K562 (cell line): ENCODE data around the gene HPN. TPM values are rescaled to one million over a fixed set of nuclear protein-coding genes. Genes with fewer than 3 reads are reported as not detected.

Experiments
- ATAC-seq: fragments of 200-7000 bp; cut with Tn5 transposase; 3 replicates; pipeline ENCODE4 v1.9.1; 2020; ENCODE audit warnings: moderate library complexity
- BruUV-seq: library from RNA; stranded (reverse); fragments of 400-500 nt; replicated peaks from 2 replicates; lab custom pipeline; 2021; lab: Mats Ljungman, UMichigan
- CTCF ChIA-PET: fragments of 300-600 bp; formaldehyde crosslinking; extraction: SDS; loops from one replicate; lab custom pipeline; 2021; ENCODE audit warnings: low intra/inter-chr PET ratio; lab: Yijun Ruan, JAX
- POLR2A ChIA-PET: fragments of 300-600, 350-650 bp; sonication (Branson Sonifier 250); formaldehyde crosslinking; extraction: SDS; loops from one replicate; lab custom pipeline; 2021; ENCODE audit warnings: antibody characterized with exemption, inconsistent platforms; lab: Yijun Ruan, JAX
- DNase-seq, 4 experiments: peaks; one replicate each; pipeline versions ENCODE4 v3.0.0 to v3.0.0-alpha.2; 2011 to 2018; ENCODE audit warnings: low spot score in 3 of 4, mixed read lengths in 3 of 4; ENCODE audit errors: extremely low read depth in 1 of 4
- FAIRE-seq: peaks from 2 replicates; lab custom pipeline; 2011; peaks lifted over from hg19 to GRCh38; lab: Jason Lieb, UNC
- H2AFZ ChIP-seq: 2 replicates; pipeline ENCODE4 v1.6.0; 2011; ENCODE audit warnings: low read depth, low read length, control low read depth, inconsistent platforms
- H3K27ac ChIP-seq: fragments of 200-600 bp; 3 replicates; pipeline ENCODE4 v1.8.0; 2011; ENCODE audit warnings: low read depth, mild to moderate bottlenecking, control low read depth, inconsistent platforms, low read length, moderate library complexity, mixed read lengths; ENCODE audit errors: extremely low read depth
- H3K27me3 ChIP-seq, 2 experiments: fragments of 300-600 bp in 1 of 2; 2 replicates in 1 of 2; 3 replicates in 1 of 2; pipeline versions ENCODE4 v1.6.0 to v1.8.0; 2011; ENCODE audit warnings: inconsistent platforms in 2 of 2, low read length in 2 of 2, mild to moderate bottlenecking in 1 of 2, mixed read lengths in 1 of 2, moderate library complexity in 1 of 2; ENCODE audit not compliant: control insufficient read depth in 2 of 2, insufficient read depth in 2 of 2
- H3K36me3 ChIP-seq: fragments of 300-600 bp; 3 replicates; pipeline ENCODE4 v1.8.0; 2011; ENCODE audit warnings: mild to moderate bottlenecking, low read length, inconsistent platforms; ENCODE audit not compliant: control insufficient read depth, insufficient read depth
- H3K4me1 ChIP-seq, 2 experiments: fragments of 200-600 bp in 1 of 2; replicated peaks in 1 of 2; 2 replicates in 1 of 2; 3 replicates in 1 of 2; pipeline versions ENCODE4 v1.5.1 to v1.8.0; 2011; ENCODE audit warnings: inconsistent platforms in 2 of 2, low read length in 2 of 2, mild to moderate bottlenecking in 1 of 2, mixed read lengths in 1 of 2, moderate library complexity in 1 of 2; ENCODE audit not compliant: control insufficient read depth in 2 of 2, insufficient read depth in 2 of 2
- H3K4me2 ChIP-seq: 2 replicates; pipeline ENCODE4 v1.6.1; 2011; ENCODE audit warnings: low read length, control low read depth, inconsistent platforms, mixed read lengths; ENCODE audit not compliant: insufficient read depth
- H3K4me3 ChIP-seq: fragments of 200-600 bp; sonication (generic), shearing (Covaris generic); 2 replicates; pipeline ENCODE4 v1.5.1; 2016; ENCODE audit warnings: control low read depth, inconsistent platforms
- H3K79me2 ChIP-seq: fragments of 200-600 bp; 3 replicates; pipeline ENCODE4 v1.8.0; 2011; ENCODE audit warnings: low read length, inconsistent platforms; ENCODE audit not compliant: control insufficient read depth, insufficient read depth
- H3K9ac ChIP-seq, 2 experiments: 2 replicates each; pipeline versions ENCODE4 v1.6.0 to v1.6.1; 2011; ENCODE audit warnings: low read depth in 2 of 2, low read length in 2 of 2, control low read depth in 1 of 2, inconsistent platforms in 1 of 2, mild to moderate bottlenecking in 1 of 2, mixed read lengths in 1 of 2; ENCODE audit not compliant: insufficient read depth in 1 of 2
- H3K9me1 ChIP-seq: one replicate; pipeline ENCODE4 v1.6.0; 2011; ENCODE audit warnings: inconsistent platforms, mild to moderate bottlenecking, low read length, moderate library complexity; ENCODE audit not compliant: control insufficient read depth, insufficient read depth
- H3K9me3 ChIP-seq: replicated peaks from 2 replicates; pipeline ENCODE4 v1.5.1; 2011; ENCODE audit warnings: low read depth, low read length, inconsistent platforms; ENCODE audit not compliant: control insufficient read depth, insufficient read depth
- H4K20me1 ChIP-seq: replicated peaks from 2 replicates; pipeline ENCODE4 v1.6.1; 2011; ENCODE audit warnings: low read length, inconsistent platforms, mixed read lengths; ENCODE audit not compliant: control insufficient read depth, insufficient read depth
- FOXM1 ChIP-seq, 2 experiments: fragments of 450-650 bp in 1 of 2; sonication (generic) in 1 of 2; formaldehyde crosslinking in 1 of 2; IDR thresholded peaks; 2 replicates each; pipeline versions ENCODE4 v1.6.1 to v1.9.0; 2017 to 2022; ENCODE audit warnings: low read depth in 2 of 2, mild to moderate bottlenecking in 2 of 2, missing genetic modification reagents in 1 of 2, moderate library complexity in 1 of 2
- NFXL1 ChIP-seq: fragments of 450-650 bp; formaldehyde crosslinking; IDR thresholded peaks from 2 replicates; pipeline ENCODE4 v1.4.0; 2021; ENCODE audit warnings: mild to moderate bottlenecking
- SIN3A ChIP-seq, 2 experiments: fragments of 150-350 bp in 1 of 2; IDR thresholded peaks; 2 replicates each; pipeline ENCODE4 v1.6.1; 2011 to 2016; ENCODE audit warnings: borderline replicate concordance in 2 of 2, low read depth in 2 of 2, low read length in 2 of 2, mild to moderate bottlenecking in 2 of 2, moderate library complexity in 2 of 2; ENCODE audit not compliant: control insufficient read depth in 1 of 2
- SOX6 ChIP-seq: fragments of 450-650 bp; IDR thresholded peaks from 2 replicates; pipeline ENCODE4 v1.6.1; 2014; ENCODE audit warnings: mild to moderate bottlenecking
- ZFP1 ChIP-seq: fragments of 450-650 bp; formaldehyde crosslinking; IDR thresholded peaks from 2 replicates; pipeline ENCODE4 v1.4.0; 2020; ENCODE audit warnings: mild to moderate bottlenecking, mixed read lengths
- ZNF239 ChIP-seq: fragments of 250-450 bp; sonication (Bioruptor Pico); IDR thresholded peaks from 2 replicates; pipeline ENCODE4 v1.4.0; 2020; ENCODE audit warnings: mild to moderate bottlenecking
- WGBS: fragments of 100-300 bp; shearing (Covaris generic); methylation state at CpG from one replicate; pipeline ENCODE4 v1.1.6; 2016; ENCODE audit warnings: low coverage, mixed read lengths; ENCODE audit not compliant: insufficient coverage; ENCODE audit errors: missing lambda C conversion rate; 5-methylcytosine and 5-hydroxymethylcytosine counted together
- in situ Hi-C: fragments of 300-500 bp; cut with MboI; formaldehyde crosslinking; loops from 4 replicates; pipeline ENCODE4 v1.15.0; 2018; ENCODE audit warnings: inconsistent platforms, mixed read lengths
- intact Hi-C: fragments of 100-400 bp; cut with micrococcal nuclease; formaldehyde crosslinking; loops from 2 replicates; pipeline ENCODE4 v1.14.2; 2022
- polyA plus RNA-seq, 8 experiments: library from polyadenylated mRNA; depleted of rRNA in 4 of 8; stranded (reverse) in 5 of 8; unstranded in 3 of 8; fragments of >200 nt; fragmentation: Nextera tagmentation in 2 of 8; fragmentation: Illumina TruSeq in 1 of 8; extraction: Ambion mirVana in 2 of 8; extraction: Trizol in 1 of 8; gene quantifications; 2 replicates each; pipeline versions ENCODE4 v1.2.1 to v1.2.3, GENCODE V29; 2011 to 2014; ENCODE audit warnings: inconsistent platforms in 1 of 8, missing spikeins in 1 of 8
- total RNA-seq, 7 experiments: library from RNA; depleted of rRNA in 6 of 7; stranded (reverse); fragments of >200 nt in 6 of 7; fragmentation: Illumina TruSeq in 2 of 7; extraction: Trizol in 2 of 7; gene quantifications; 2 replicates each; pipeline versions ENCODE4 v1.2.1 to v1.2.3, GENCODE V29; 2011 to 2021; ENCODE audit warnings: low replicate concordance in 1 of 7
- TF ChIP-seq, protein P1 (sequence below): fragments of 250-450 bp; sonication (Bioruptor Pico); IDR thresholded peaks from 2 replicates; pipeline ENCODE4 v1.8.0; 2021; ENCODE audit warnings: moderate library complexity, mild to moderate bottlenecking, inconsistent platforms

The HPN gene
- total and polyA plus RNA-seq, 9 of the 15 experiments (the other 6 are each of a cell fraction or from before 2014, with no cell fraction given), result 0.10 to 0.20 TPM; not detected in 7

DNA sequence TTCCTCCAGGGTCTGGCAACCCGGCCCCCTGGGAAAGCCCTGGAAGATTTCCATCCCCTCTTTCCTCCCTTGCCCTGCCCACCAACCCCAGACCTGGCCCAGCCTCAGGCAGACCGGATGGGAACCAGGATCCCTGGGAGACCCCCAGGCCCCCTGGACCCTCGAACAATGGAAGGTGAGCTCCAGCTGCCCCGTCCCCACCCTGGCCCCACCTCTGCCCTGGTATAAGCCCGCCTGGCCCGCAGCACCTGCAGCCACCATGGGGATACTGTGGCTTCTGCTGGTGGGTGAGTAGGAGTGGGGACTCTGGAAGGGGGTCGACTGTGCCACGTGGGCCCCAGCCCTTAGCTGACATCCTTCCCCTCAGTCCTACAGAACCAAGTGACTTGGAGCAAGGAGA lies 32.4 kb downstream of the HPN start:
- Histone ChIP-seq H3K4me2 (no peak overlapping the region), H3K9ac (no peak overlapping the region), H3K27ac (no peak overlapping the region), H3K9me3 (peaks cover 5% of the 10 kb centered on the region; the same call in 1 of the 2 replicates), H2AFZ (no peak overlapping the region), H3K4me1 (peaks cover 0 to 26% of the 10 kb centered on the region in 2 experiments; a peak in 2 of 5 replicates), H3K79me2 (no peaks in the 10 kb centered on the region), H3K27me3 (peaks cover 26 to 55% of the 10 kb centered on the region in 2 experiments; a peak in 4 of 5 replicates), H3K4me3 (no peak overlapping the region), H3K9me1 (no peaks in the 10 kb centered on the region), H4K20me1 (no peaks in the 10 kb centered on the region), H3K36me3 (no peaks in the 10 kb centered on the region)
- POLR2A ChIA-PET, result interaction anchor here (0.7 kb wide), 1 partner anchor 16 kb away, joined by 3 read pairs; no protein-coding TSS in a partner anchor
- 3% methylated on average over 7 of the region's 8 CpGs for WGBS
- FAIRE-seq (no peak), ATAC-seq (no peak), DNase-seq (no peak)
- TF ChIP-seq ZNF239 (CRISPR knock-in tag) (no peak), ZFP1 (no peak), SOX6 (no peak), SIN3A (IDR thresholded peaks at IDR 0.05; ENCODE audit: borderline replicate concordance in 2 of 2, control insufficient read depth in 1 of 2, low read depth in 2 of 2, low read length in 2 of 2) (no peak), NFXL1 (CRISPR knock-in tag) (no peak), FOXM1 (IDR thresholded peaks at IDR 0.05; ENCODE audit: low read depth) (no peak), FOXM1 (CRISPR knock-in tag; IDR thresholded peaks at IDR 0.05; ENCODE audit: low read depth) (no peak)
- TF ChIP-seq, protein P1, sequence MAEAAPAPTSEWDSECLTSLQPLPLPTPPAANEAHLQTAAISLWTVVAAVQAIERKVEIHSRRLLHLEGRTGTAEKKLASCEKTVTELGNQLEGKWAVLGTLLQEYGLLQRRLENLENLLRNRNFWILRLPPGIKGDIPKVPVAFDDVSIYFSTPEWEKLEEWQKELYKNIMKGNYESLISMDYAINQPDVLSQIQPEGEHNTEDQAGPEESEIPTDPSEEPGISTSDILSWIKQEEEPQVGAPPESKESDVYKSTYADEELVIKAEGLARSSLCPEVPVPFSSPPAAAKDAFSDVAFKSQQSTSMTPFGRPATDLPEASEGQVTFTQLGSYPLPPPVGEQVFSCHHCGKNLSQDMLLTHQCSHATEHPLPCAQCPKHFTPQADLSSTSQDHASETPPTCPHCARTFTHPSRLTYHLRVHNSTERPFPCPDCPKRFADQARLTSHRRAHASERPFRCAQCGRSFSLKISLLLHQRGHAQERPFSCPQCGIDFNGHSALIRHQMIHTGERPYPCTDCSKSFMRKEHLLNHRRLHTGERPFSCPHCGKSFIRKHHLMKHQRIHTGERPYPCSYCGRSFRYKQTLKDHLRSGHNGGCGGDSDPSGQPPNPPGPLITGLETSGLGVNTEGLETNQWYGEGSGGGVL, result no peak
- intact Hi-C loops (no loop called here), in situ Hi-C loops (no loop called here)
- BruUV-seq, result no TSS peak
- CTCF ChIA-PET, result no interaction called here
